Karpas-422 (cell line): ENCODE data around the gene CORT. TPM values are rescaled to one million over a fixed set of nuclear protein-coding genes. Genes with fewer than 3 reads are reported as not detected.
"Not testable (repeated sequence)": the region's sequence is repeated elsewhere in the genome, so short reads cannot be mapped to it uniquely, and the experiment has no call there.

Experiments
- DNase-seq: peaks from one replicate; pipeline ENCODE4 v3.0.0-alpha.2; 2015
- H2AFZ ChIP-seq: fragments of 200-600 bp; sonication (generic); 2 replicates; pipeline ENCODE4 v1.6.1; 2014; ENCODE audit warnings: antibody characterized with exemption, low read length, mixed read lengths
- H3K27ac ChIP-seq: fragments of 200-600 bp; sonication (generic); 2 replicates; pipeline ENCODE4 v1.5.1; 2014; ENCODE audit warnings: mild to moderate bottlenecking, low read length, moderate library complexity
- H3K27me3 ChIP-seq: fragments of 200-600 bp; sonication (generic); 2 replicates; pipeline ENCODE4 v1.6.1; 2014; ENCODE audit warnings: low read length, mixed read lengths
- H3K36me3 ChIP-seq: fragments of 200-600 bp; sonication (generic); 2 replicates; pipeline ENCODE4 v1.6.1; 2014; ENCODE audit warnings: low read length, mixed read lengths; ENCODE audit not compliant: insufficient read depth
- H3K4me1 ChIP-seq: fragments of 200-600 bp; sonication (generic); 2 replicates; pipeline ENCODE4 v1.6.1; 2014; ENCODE audit warnings: mild to moderate bottlenecking, low read length, mixed read lengths
- H3K4me2 ChIP-seq: fragments of 200-600 bp; sonication (generic); 2 replicates; pipeline ENCODE4 v1.6.1; 2014; ENCODE audit warnings: low read length, low read depth, mild to moderate bottlenecking; ENCODE audit not compliant: poor library complexity, severe bottlenecking
- H3K4me3 ChIP-seq: fragments of 200-600 bp; sonication (generic); 2 replicates; pipeline ENCODE4 v1.5.1; 2014; ENCODE audit warnings: mild to moderate bottlenecking, antibody characterized with exemption, low read length, mixed read lengths
- H3K79me2 ChIP-seq: fragments of 200-600 bp; sonication (generic); 2 replicates; pipeline ENCODE4 v1.6.1; 2014; ENCODE audit warnings: mild to moderate bottlenecking, low read length, mixed read lengths
- H3K9ac ChIP-seq: fragments of 200-600 bp; sonication (generic); 2 replicates; pipeline ENCODE4 v1.6.0; 2014; ENCODE audit warnings: low read length
- H3K9me2 ChIP-seq: fragments of 200-600 bp; sonication (generic), shearing (Covaris generic); replicated peaks from 2 replicates; pipeline ENCODE4 v1.6.0; 2014; ENCODE audit warnings: mild to moderate bottlenecking, low read length, moderate library complexity; ENCODE audit not compliant: insufficient read depth
- H3K9me3 ChIP-seq: fragments of 300-700, 200-600 bp; sonication (generic); 2 replicates; pipeline ENCODE4 v1.6.1; 2014; ENCODE audit warnings: low read length, mixed read lengths
- H4K20me1 ChIP-seq: fragments of 200-600 bp; sonication (generic); 2 replicates; pipeline ENCODE4 v1.6.1; 2014; ENCODE audit warnings: mild to moderate bottlenecking, antibody characterized with exemption, low read length, low read depth; ENCODE audit not compliant: insufficient read depth
- total RNA-seq: library from RNA; depleted of rRNA; stranded (reverse); fragments of >200 nt; shearing (Covaris generic); gene quantifications from 2 replicates; pipeline ENCODE4 v1.2.3, GENCODE V29; 2014; ENCODE audit warnings: low replicate concordance

The CORT gene
- total RNA-seq, 1 experiment from 2014 or later: 0.34 TPM

DNA sequence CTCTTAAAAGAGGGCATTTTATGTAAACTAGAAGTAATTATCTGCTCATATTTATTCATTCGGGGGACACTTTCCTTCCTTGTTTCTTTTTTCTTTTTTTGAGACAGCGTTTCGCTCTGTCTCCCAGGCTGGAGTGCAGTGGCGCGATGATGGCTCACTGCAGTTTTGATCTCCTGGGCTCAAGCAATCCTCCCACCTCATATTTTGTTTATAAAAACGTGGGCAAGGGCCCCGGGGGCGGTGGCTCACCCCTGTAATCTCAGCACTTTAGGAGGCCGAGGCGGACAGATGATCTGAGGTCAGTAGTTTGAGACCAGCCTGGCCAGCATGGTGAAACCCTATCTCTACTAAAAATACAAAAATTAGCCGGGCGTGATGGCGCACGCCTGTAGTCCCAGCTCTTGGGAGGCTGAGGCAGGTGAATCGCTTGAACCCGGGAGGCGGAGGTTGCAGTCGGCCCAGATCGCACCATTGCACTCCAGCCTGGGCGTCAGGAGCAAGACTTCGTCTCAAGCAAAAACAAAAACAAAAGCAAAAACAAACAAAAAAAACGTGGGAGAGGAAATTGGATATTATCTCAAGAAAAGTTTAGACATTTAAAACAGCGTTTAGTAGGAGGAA lies 23.4 kb downstream of the CORT start:
- no peaks in the 10 kb centered on the region for H3K9me2 ChIP-seq
- peak overlapping the region; percentile 64 for H3K9ac ChIP-seq
- peak; percentile 75 for DNase-seq
- no peaks in the 10 kb centered on the region for H3K9me3 ChIP-seq
- peak overlapping the region; percentile 95 for H3K27ac ChIP-seq
- H3K27me3 ChIP-seq: no peaks in the 10 kb centered on the region
- H3K36me3 ChIP-seq: peaks cover 6% of the 10 kb centered on the region
- peak overlapping the region; percentile 89 for H3K4me2 ChIP-seq
- peaks cover 42% of the 10 kb centered on the region for H3K4me1 ChIP-seq
- peak overlapping the region; percentile 17 for H2AFZ ChIP-seq
- H3K79me2 ChIP-seq: peaks cover 62% of the 10 kb centered on the region
- peaks cover 4% of the 10 kb centered on the region; the same call in 1 of the 2 replicates for H4K20me1 ChIP-seq
- H3K4me3 ChIP-seq: peak overlapping the region; percentile 85

DNA sequence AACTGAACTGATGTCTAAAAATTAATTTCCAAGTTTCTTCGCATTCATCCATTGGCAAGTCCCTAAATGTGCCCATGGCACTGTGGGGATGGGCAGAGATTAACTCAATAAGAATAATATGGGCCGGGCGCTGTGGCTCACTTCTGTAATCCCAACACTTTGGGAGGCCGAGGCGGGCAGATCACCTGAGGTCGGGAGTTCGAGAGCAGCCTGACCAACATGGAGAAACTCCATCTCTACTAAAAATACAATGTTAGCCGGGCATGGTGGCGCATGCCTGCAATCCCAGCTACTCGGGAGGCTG lies 24.4 kb downstream of the CORT start:
- not testable (repeated sequence) for H3K27me3 ChIP-seq, H3K9me2 ChIP-seq, H3K36me3 ChIP-seq, DNase-seq, H4K20me1 ChIP-seq, H3K9me3 ChIP-seq, H3K9ac ChIP-seq, H2AFZ ChIP-seq
- Histone ChIP-seq H3K4me2 (peak overlapping the region; percentile 89), H3K79me2 (peaks cover 65% of the 10 kb centered on the region), H3K27ac (peak overlapping the region; percentile 95), H3K4me3 (peak overlapping the region; percentile 99), H3K4me1 (peaks cover 42% of the 10 kb centered on the region)

DNA sequence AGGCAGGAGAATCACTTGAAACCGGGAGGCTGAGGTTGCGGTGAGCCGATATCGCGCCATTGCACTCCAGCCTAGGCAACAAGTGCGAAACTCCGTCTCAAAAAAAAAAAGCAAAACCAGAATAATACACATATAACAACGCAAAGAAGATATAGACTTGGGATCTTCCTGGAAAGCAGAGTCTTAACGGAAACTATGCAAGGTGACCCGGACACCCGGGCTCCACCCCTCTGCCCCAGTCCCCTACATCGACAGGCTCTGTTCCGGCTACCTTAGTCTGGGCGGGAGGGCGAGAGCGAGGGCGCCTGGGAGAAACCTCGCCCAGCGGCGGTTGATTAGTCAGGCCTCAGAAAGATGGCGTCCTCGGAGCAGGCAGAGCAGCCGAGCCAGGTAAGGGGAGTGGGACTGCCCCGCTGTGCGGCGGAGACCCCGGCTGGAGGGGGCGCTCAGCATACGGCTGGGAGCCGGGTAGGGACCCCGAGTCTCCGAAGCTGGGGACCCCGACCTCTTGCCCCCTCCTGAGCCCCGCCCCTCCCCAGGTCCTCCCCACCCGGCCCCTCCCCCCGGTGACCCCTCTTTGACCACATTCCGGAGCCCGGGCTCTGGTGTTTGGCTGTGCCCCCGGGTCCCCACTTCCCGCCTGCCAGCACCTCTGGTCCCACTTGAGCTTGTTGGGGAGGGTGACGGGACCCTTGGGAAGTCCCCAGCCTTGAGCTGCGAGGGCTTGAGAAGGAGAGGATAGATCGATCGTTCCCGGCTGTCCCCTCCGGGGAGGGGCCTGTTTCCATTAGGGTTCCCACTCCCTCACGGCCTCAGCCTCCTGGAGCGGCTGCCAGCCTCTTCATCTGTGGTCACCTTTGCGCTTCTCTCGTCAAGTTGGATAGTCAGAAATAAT lies 25.0 kb downstream of the CORT start, which contains the start of gene PEX14:
PEX14 (plus strand) TSS at position 338 of the 895 bp plus-strand sequence; CDS start at position 355, 17 bp downstream.
- Histone ChIP-seq H3K9me3 (no peaks in the 10 kb centered on the region), H2AFZ (no peak within 1 kb of the TSS)

DNA sequence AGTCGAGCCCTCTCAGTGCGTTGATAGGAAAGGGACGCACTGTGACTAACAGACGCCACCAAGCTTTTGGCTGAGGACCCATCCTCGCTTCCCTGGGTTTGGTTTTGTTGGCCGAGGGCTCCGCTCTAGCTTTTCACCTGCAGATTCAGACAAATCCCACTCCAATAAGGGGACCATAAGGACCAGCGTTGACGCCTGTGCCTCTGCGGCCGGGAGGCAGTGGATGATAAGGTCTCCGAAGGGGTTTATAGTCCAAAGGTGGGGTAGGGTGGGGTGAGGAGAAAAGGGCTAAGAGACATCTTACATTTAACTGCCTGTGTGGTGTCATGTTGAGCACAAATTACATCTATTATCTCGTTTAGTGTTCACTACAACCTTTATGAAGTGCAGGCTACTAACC lies 25.7 kb downstream of the CORT start:
- Histone ChIP-seq H3K27me3 (no peaks in the 10 kb centered on the region), H3K27ac (peak overlapping the region; percentile 49), H3K9ac (peak overlapping the region; percentile 90), H3K9me3 (no peaks in the 10 kb centered on the region), H3K4me1 (peaks cover 42% of the 10 kb centered on the region), H3K9me2 (no peaks in the 10 kb centered on the region), H4K20me1 (no peaks in the 10 kb centered on the region; the same call in 1 of the 2 replicates), H3K4me3 (peak overlapping the region; percentile 99), H3K4me2 (peak overlapping the region; percentile 89), H3K79me2 (peaks cover 71% of the 10 kb centered on the region), H3K36me3 (no peaks in the 10 kb centered on the region), H2AFZ (no peak overlapping the region)
- DNase-seq: no peak

More for the DNA sequence above, 25.0 kb downstream of the CORT start, which contains the start of gene PEX14:
- Histone ChIP-seq H3K4me1 (peaks cover 42% of the 10 kb centered on the region), H3K4me3 (peak within 1 kb of the TSS; percentile 99), H3K36me3 (peaks cover 2% of the 10 kb centered on the region; the same call in 1 of the 2 replicates), H3K9ac (peak within 1 kb of the TSS; percentile 90), H4K20me1 (peaks cover 4% of the 10 kb centered on the region; the same call in 1 of the 2 replicates), H3K9me2 (no peaks in the 10 kb centered on the region), H3K4me2 (peak within 1 kb of the TSS; percentile 89), H3K79me2 (peaks cover 70% of the 10 kb centered on the region), H3K27me3 (no peaks in the 10 kb centered on the region), H3K27ac (peak within 1 kb of the TSS; percentile 95)
- DNase-seq: peak; percentile 96

DNA sequence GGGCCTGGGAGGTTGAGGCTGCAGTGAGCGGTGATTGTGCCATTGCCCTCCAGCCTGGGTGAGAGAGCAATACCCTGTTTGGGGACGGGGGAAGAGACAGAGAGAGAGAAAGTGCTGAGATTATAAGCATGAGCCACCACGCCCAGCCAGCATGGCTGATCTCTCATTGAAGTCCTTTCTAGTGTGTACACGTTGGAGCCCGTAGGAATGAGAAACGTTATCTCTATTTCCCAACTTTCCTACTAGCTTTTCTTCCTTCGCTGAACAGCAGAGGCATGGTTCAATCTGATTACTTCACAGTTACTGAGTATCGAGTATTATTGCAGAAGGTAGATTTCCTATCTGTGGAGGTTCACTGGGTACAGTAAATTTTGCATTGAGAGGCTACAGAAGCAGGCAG lies 29.5 kb downstream of the CORT start:
- Histone ChIP-seq H3K27ac (no peak overlapping the region), H3K36me3 (no peaks in the 10 kb centered on the region), H3K4me3 (no peak overlapping the region), H3K79me2 (peaks cover 90% of the 10 kb centered on the region), H2AFZ (no peak overlapping the region), H3K9me3 (no peaks in the 10 kb centered on the region), H3K9me2 (no peaks in the 10 kb centered on the region), H3K4me2 (no peak overlapping the region), H4K20me1 (no peaks in the 10 kb centered on the region), H3K4me1 (peaks cover 16% of the 10 kb centered on the region), H3K27me3 (no peaks in the 10 kb centered on the region), H3K9ac (no peak overlapping the region)
- DNase-seq: no peak

DNA sequence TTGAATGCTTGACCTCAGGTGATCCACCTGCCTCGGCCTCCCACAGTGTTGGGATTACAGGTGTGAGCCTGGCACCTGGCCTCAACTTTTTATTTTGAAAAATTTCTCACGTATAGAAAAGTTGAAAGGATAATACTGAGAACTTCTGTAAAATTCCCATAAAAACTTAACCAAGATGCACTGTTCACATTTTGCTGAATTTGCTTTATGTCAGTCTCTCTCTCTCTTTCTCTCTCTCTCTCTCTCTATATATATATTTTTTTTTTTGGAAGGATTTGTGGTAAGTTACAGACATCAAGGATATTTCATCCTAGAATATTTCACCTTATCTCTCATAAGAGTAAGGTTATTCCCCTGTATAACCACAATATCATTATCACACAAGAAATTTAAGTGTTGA lies 30.8 kb downstream of the CORT start:
- DNase-seq: no peak
- H3K36me3 ChIP-seq: no peaks in the 10 kb centered on the region
- H2AFZ ChIP-seq: no peak overlapping the region
- H3K79me2 ChIP-seq: peaks cover 97% of the 10 kb centered on the region
- H3K4me3 ChIP-seq: no peak overlapping the region
- no peaks in the 10 kb centered on the region for H3K9me2 ChIP-seq
- H3K9ac ChIP-seq: no peak overlapping the region
- H3K27me3 ChIP-seq: no peaks in the 10 kb centered on the region
- no peak overlapping the region for H3K4me2 ChIP-seq
- peaks cover 14% of the 10 kb centered on the region for H3K4me1 ChIP-seq
- H3K27ac ChIP-seq: no peak overlapping the region
- no peaks in the 10 kb centered on the region; the same call in 1 of the 2 replicates for H3K9me3 ChIP-seq
- H4K20me1 ChIP-seq: no peaks in the 10 kb centered on the region

DNA sequence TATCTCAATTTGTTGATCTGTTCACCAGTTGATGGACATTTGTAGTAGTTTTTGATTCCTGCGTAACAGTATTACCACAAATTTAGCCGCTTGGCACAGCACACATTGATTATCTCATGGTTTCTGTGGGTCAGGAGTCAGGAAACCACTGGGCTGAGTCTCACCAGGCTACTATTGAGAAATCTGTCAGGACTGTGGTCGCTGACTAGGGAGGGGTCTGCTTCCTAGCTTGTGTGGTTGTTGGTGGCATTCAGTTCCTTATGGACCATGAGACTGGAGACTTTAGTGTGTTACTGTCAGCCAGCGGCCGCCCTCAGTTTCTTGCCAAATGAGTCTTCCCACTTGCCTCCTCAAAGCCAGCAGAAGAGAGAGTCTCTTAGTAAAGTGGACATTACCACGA lies 34.7 kb downstream of the CORT start:
- Histone ChIP-seq H3K4me2 (no peak overlapping the region), H3K27ac (no peak overlapping the region), H2AFZ (no peak overlapping the region), H3K27me3 (no peaks in the 10 kb centered on the region), H3K79me2 (peaks cover 89% of the 10 kb centered on the region), H3K9me2 (no peaks in the 10 kb centered on the region), H3K9me3 (no peaks in the 10 kb centered on the region; the same call in 1 of the 2 replicates), H3K4me3 (no peak overlapping the region), H3K36me3 (no peaks in the 10 kb centered on the region), H4K20me1 (0 out of 2 replicates have a peak, but pooled peaks cover under 1% of the 10 kb centered on the region), H3K4me1 (peaks cover 4% of the 10 kb centered on the region), H3K9ac (no peak overlapping the region)
- DNase-seq: no peak
